Coronary artery (tissue), 2 donors: Measurements from ENCODE around the gene COBL.
"Not testable (repeated sequence)": the region's sequence is repeated elsewhere in the genome, so short reads cannot be mapped to it uniquely, and the experiment has no call there.

Experiments
- DNase-seq: peaks from one replicate; pipeline ENCODE4 v3.0.0-alpha.2; 2017; ENCODE audit warnings: low spot score
- H3K27ac ChIP-seq, 2 donors: fragments of 200-600 bp; sonication (generic); one replicate each; pipeline ENCODE4 v1.5.1; 2016 to 2019
- H3K4me3 ChIP-seq: fragments of 200-600 bp; sonication (generic); 2 replicates; pipeline ENCODE4 v1.5.1; 2016; ENCODE audit warnings: mild to moderate bottlenecking, moderate library complexity
- TF ChIP-seq, protein P1 (sequence below): fragments of 200-600 bp; sonication (generic); IDR thresholded peaks from one replicate; pipeline ENCODE4 v1.5.1; 2019; ENCODE audit warnings: antibody characterized with exemption

COBL gene

DNA sequence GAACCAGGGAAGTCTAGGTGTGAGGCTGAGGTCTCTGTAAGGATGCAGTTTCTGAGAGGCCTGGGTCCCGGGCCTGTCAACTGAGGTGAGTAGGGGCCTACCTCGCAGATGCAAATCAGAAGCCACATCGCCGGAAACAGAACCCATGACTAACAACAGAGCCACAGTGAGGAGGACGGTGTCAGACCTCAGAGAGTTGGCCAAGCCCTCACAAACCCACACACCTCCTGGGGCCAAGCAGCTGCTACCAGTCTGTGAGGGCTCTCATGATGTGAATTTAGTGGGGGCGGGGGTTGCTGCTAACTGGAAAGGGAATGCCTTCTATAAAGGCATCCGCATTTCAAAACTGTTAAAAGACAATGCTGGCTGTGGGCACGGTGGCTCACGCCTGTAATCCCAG, 103.0 kb downstream of the COBL start:
- H3K4me3 ChIP-seq: no peak overlapping the region
- TF ChIP-seq, protein P1, sequence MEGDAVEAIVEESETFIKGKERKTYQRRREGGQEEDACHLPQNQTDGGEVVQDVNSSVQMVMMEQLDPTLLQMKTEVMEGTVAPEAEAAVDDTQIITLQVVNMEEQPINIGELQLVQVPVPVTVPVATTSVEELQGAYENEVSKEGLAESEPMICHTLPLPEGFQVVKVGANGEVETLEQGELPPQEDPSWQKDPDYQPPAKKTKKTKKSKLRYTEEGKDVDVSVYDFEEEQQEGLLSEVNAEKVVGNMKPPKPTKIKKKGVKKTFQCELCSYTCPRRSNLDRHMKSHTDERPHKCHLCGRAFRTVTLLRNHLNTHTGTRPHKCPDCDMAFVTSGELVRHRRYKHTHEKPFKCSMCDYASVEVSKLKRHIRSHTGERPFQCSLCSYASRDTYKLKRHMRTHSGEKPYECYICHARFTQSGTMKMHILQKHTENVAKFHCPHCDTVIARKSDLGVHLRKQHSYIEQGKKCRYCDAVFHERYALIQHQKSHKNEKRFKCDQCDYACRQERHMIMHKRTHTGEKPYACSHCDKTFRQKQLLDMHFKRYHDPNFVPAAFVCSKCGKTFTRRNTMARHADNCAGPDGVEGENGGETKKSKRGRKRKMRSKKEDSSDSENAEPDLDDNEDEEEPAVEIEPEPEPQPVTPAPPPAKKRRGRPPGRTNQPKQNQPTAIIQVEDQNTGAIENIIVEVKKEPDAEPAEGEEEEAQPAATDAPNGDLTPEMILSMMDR: no peak
- DNase-seq: no peak
- H3K27ac ChIP-seq: no peak overlapping the region

- TF ChIP-seq, protein P1: no peak
- Histone ChIP-seq H3K27ac (no peak overlapping the region), H3K4me3 (no peak overlapping the region)
- no peak for DNase-seq
These were observed 105.8 kb downstream of the COBL start for GRCh38 chr7:51210766-51211165.

GRCh38 chr7:51209426-51209825, 107.2 kb downstream of the COBL start:
- Histone ChIP-seq H3K27ac (no peak overlapping the region), H3K4me3 (no peak overlapping the region)
- TF ChIP-seq, protein P1: no peak
- DNase-seq: no peak

GRCh38 chr7:51208125-51208524, 108.5 kb downstream of the COBL start:
- not testable (repeated sequence) for DNase-seq, H3K27ac ChIP-seq, H3K4me3 ChIP-seq

DNA sequence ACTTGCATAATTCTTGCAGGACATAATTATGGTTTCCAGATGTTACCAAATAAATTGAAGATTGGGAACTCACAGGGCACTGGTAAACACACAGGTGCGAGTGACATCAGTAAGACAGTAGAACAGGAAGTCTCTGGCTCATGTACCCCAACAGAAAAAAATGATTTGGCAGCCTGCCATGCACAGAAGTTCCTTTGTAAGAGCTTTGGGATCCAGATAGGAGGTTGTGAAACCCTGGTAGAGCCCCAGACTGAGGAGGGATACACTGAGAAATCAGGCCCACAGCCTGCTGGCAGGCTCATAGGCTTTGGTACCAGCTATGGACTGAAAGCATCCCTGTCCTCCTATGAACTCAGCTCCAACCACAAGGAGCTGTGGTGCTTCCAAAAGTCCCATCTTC, 118.0 kb downstream of the COBL start:
- no peak for DNase-seq
- H3K4me3 ChIP-seq: no peak overlapping the region
- TF ChIP-seq, protein P1: no peak
- H3K27ac ChIP-seq: no peak overlapping the region

- no peak overlapping the region for H3K4me3 ChIP-seq
- TF ChIP-seq, protein P1: no peak
- no peak for DNase-seq
- no peak overlapping the region for H3K27ac ChIP-seq
These were observed 125.6 kb downstream of the COBL start for GRCh38 chr7:51190969-51191368.

- no peak overlapping the region for H3K4me3 ChIP-seq
- DNase-seq: no peak
- TF ChIP-seq, protein P1: no peak
- no peak overlapping the region for H3K27ac ChIP-seq
These were observed 126.8 kb downstream of the COBL start for GRCh38 chr7:51189777-51190176.

GRCh38 chr7:51188987-51189386, 127.6 kb downstream of the COBL start:
- H3K27ac ChIP-seq: no peak overlapping the region
- H3K4me3 ChIP-seq: no peak overlapping the region
- DNase-seq: no peak
- TF ChIP-seq, protein P1: no peak
